IPS-18c (cell line): ENCODE results near the gene CFAP206.
"Not testable (repeated sequence)": the region's sequence is repeated elsewhere in the genome, so short reads cannot be mapped to it uniquely, and the experiment has no call there.

ENCODE experiments used
- H3K4me3 ChIP-seq: 2 replicates; pipeline ENCODE4 v1.7.0; 2013; ENCODE audit warnings: low read depth, mild to moderate bottlenecking, low read length, moderate library complexity; ENCODE audit not compliant: insufficient read depth
- H3K9me3 ChIP-seq: one replicate; pipeline ENCODE4 v1.6.1; 2013; ENCODE audit warnings: mild to moderate bottlenecking, low read length, moderate library complexity; ENCODE audit not compliant: control insufficient read depth, insufficient read depth

The CFAP206 gene

GRCh38 chr6:87489326-87489725 is 81.6 kb downstream of the CFAP206 start:
- not testable (repeated sequence) for H3K9me3 ChIP-seq, H3K4me3 ChIP-seq

GRCh38 chr6:87494761-87495422 is 87.1 kb downstream of the CFAP206 start:
- Histone ChIP-seq H3K9me3 (no peaks in the 10 kb centered on the region), H3K4me3 (no peak overlapping the region)

DNA sequence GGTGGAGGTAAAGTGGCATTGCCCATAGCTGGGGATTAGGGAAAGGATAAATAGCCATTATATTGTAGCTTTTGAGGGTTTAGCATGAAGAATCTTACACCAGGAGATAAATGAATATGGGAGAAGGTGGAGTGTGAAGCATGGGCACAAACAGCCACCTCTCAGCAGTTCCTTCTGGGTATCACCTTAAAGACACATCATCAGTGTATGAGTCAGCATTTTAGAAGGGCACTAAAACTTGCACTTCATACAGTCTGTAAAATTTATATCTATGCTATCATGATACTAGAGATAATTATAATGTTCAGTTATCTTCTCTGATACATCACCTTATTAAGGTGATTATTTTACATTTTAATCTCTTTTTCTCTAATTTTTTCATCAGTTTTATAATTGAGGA is 90.3 kb downstream of the CFAP206 start:
- no peaks in the 10 kb centered on the region for H3K9me3 ChIP-seq
- no peak overlapping the region for H3K4me3 ChIP-seq

DNA sequence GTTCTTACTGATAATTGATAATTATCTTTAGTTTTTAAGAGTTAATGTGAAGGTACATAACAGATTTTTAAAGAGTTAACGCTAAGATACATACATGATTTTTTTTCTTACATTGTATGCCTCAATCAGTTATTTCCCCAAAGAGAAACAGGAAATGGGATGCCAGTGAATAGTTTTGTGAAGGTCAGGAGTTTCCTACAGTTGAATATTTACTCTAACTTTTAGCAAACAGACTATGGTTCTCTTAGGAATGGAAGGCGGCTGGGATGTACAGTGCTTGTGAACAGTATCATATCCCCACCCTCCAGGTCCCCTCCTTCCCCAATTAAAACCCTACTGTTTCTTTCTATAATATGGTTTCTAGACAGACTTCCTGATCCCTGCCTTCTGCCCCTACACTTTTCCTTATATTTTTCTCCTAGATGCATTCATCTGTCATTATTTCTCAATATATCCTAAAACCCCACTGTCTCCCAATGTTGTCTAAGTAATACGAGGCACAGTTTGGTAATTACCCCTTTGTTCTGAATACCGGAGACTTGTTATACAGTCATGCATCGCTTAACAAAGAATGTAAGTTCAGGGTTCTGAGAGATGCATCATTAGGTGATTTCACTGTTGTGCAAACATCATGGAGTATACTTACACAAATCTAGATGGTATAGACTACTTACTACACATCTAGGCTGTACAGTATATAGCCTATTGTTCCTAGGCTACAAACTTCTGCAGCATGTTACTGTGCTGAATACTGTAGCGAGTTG is 94.2 kb downstream of the CFAP206 start:
- H3K9me3 ChIP-seq = no peaks in the 10 kb centered on the region
- H3K4me3 ChIP-seq = no peak overlapping the region

GRCh38 chr6:87504441-87504840 is 96.7 kb downstream of the CFAP206 start:
- H3K4me3 ChIP-seq = no peak overlapping the region
- no peaks in the 10 kb centered on the region for H3K9me3 ChIP-seq
